Measurements from ENCODE around the gene AKR1C2.

AKR1C2 gene

DNA sequence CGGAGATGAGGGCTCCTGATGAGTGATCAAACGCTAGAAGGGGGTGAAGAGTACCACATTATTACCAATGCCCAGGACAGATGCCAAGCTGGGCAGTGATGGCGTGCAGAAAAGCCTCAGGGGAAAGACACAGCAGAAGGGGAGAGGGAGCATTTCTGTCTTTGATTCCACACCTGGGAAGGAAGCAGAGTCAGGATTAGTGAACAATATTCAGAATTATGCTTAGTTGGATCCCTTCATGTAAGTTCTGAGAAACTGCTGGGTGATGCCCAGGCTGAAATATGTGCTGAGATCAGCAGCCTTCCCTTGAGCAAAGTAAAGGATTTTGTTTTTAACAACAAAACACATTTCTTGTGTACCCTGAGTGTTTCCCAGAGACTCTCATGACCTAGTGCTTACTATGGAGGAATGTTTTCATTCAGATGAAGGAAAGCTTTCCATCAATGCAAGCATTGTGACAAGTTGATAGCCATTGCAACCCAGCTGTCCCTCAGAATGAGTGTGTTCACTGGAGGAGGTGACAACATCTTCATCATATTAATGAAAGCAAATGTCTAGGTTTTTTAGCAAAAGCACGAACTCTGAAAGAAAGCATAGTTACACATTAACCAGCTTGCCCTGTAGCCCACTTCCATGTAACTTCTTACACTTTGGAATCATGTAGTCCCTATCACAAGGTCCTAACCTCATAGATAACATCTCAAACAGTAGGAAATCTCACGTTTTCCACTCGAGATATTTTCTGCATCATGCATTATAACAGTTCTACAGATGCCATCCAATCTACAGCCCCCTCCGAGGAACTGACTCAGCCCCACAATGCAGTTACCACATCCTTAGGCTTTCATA is 64.2 kb downstream of the AKR1C2 start:
- no peak for TF ChIP-seq GATA1 (IDR thresholded peaks at IDR 0.05; ENCODE audit: low read depth, low read length)
- no peak for TF ChIP-seq POLR2A (IDR thresholded peaks at IDR 0.05; ENCODE audit: low read length)
- DNase-seq, result peak in 1 of 2 experiments; percentile 30

All from erythroblast (primary cell).